GM23338 (cell line): ENCODE measurements around the gene AHNAK2. TPM values are rescaled to one million over a fixed set of nuclear protein-coding genes. Genes with fewer than 3 reads are reported as not detected.

Source experiments
- ATAC-seq: fragments of 200-7000 bp; cut with Tn5 transposase; 3 replicates; pipeline ENCODE4 v1.9.1; 2020
- DNase-seq: peaks from one replicate; pipeline ENCODE4 v3.0.0-alpha.2; 2015; ENCODE audit warnings: low spot score
- H2AFZ ChIP-seq: fragments of 200-600 bp; sonication (generic); 2 replicates; pipeline ENCODE4 v1.8.0; 2016; ENCODE audit warnings: antibody characterized with exemption, mild to moderate bottlenecking, moderate library complexity
- H3F3A ChIP-seq: fragments of 200-600 bp; sonication (generic); replicated peaks from 2 replicates; pipeline ENCODE4 v1.8.0; 2017; ENCODE audit warnings: antibody characterized with exemption, mixed run types, low read depth
- H3K27ac ChIP-seq: fragments of 200-600 bp; sonication (generic); 2 replicates; pipeline ENCODE4 v1.6.1; 2016; ENCODE audit warnings: low read depth
- H3K27me3 ChIP-seq: fragments of 200-600 bp; sonication (generic); 2 replicates; pipeline ENCODE4 v1.8.0; 2016; ENCODE audit warnings: mild to moderate bottlenecking, mixed run types, moderate library complexity; ENCODE audit not compliant: insufficient read depth
- H3K36me3 ChIP-seq: fragments of 200-600 bp; sonication (generic); 2 replicates; pipeline ENCODE4 v1.8.0; 2016; ENCODE audit warnings: mild to moderate bottlenecking; ENCODE audit not compliant: insufficient read depth
- H3K4me1 ChIP-seq: fragments of 200-600 bp; sonication (generic); 2 replicates; pipeline ENCODE4 v1.8.0; 2016; ENCODE audit warnings: mild to moderate bottlenecking, moderate library complexity; ENCODE audit not compliant: insufficient read depth
- H3K4me2 ChIP-seq: fragments of 200-600 bp; sonication (generic); 2 replicates; pipeline ENCODE4 v1.7.1; 2017; ENCODE audit warnings: mixed run types
- H3K4me3 ChIP-seq: fragments of 200-600 bp; sonication (generic); 2 replicates; pipeline ENCODE4 v1.6.1; 2016; ENCODE audit warnings: mixed run types
- H3K79me2 ChIP-seq: fragments of 200-600 bp; sonication (generic); replicated peaks from 2 replicates; pipeline ENCODE4 v1.8.0; 2017; ENCODE audit warnings: mild to moderate bottlenecking; ENCODE audit not compliant: insufficient read depth
- H3K9me2 ChIP-seq: fragments of 200-600 bp; sonication (generic); 2 replicates; pipeline ENCODE4 v1.8.0; 2017; ENCODE audit not compliant: insufficient read depth
- H4K20me1 ChIP-seq: fragments of 200-600 bp; sonication (generic); replicated peaks from 2 replicates; pipeline ENCODE4 v1.8.0; 2017; ENCODE audit warnings: mild to moderate bottlenecking; ENCODE audit not compliant: insufficient read depth
- H3K27ac Mint-ChIP-seq: 2 replicates; pipeline ENCODE4 v1.8.0; 2020; ENCODE audit warnings: inconsistent platforms, mild to moderate bottlenecking, moderate library complexity, mixed read lengths
- H3K27me3 Mint-ChIP-seq: 3 replicates; pipeline ENCODE4 v1.8.0; 2022; ENCODE audit warnings: low read depth, mild to moderate bottlenecking, moderate library complexity, mixed read lengths, inconsistent platforms; ENCODE audit not compliant: insufficient read depth, poor library complexity
- H3K36me3 Mint-ChIP-seq: 3 replicates; pipeline ENCODE4 v1.8.0; 2021; ENCODE audit warnings: low read depth, mild to moderate bottlenecking, inconsistent platforms, moderate library complexity, mixed read lengths
- H3K4me1 Mint-ChIP-seq: 3 replicates; pipeline ENCODE4 v1.8.0; 2020; ENCODE audit warnings: mild to moderate bottlenecking, inconsistent platforms, mixed read lengths
- H3K4me3 Mint-ChIP-seq: 3 replicates; pipeline ENCODE4 v1.8.0; 2021; ENCODE audit warnings: moderate library complexity, mild to moderate bottlenecking, inconsistent platforms, mixed read lengths
- H3K9me3 Mint-ChIP-seq: 3 replicates; pipeline ENCODE4 v1.8.0; 2020; ENCODE audit warnings: moderate library complexity, mild to moderate bottlenecking, inconsistent platforms, mixed read lengths
- ETS1 ChIP-seq: IDR thresholded peaks from 2 replicates; pipeline ENCODE4 v1.6.1; 2016; ENCODE audit warnings: antibody characterized with exemption
- EZH2 ChIP-seq: fragments of 200-600 bp; sonication (generic); IDR thresholded peaks from one replicate; pipeline ENCODE4 v1.8.0; 2017; ENCODE audit warnings: antibody characterized with exemption, mild to moderate bottlenecking, low read depth; ENCODE audit not compliant: unreplicated experiment
- EZH2phosphoT487 ChIP-seq: fragments of 200-600 bp; sonication (generic); IDR thresholded peaks from one replicate; pipeline ENCODE4 v1.8.1; 2018; ENCODE audit warnings: antibody characterized with exemption; ENCODE audit not compliant: unreplicated experiment
- JUNB ChIP-seq: IDR thresholded peaks from one replicate; pipeline ENCODE4 v1.6.1; 2016; ENCODE audit warnings: antibody characterized with exemption; ENCODE audit not compliant: unreplicated experiment
- NANOG ChIP-seq: IDR thresholded peaks from 2 replicates; pipeline ENCODE4 v1.6.1; 2016; ENCODE audit warnings: antibody characterized with exemption, borderline replicate concordance
- POLR2AphosphoS5 ChIP-seq: IDR thresholded peaks from 2 replicates; pipeline ENCODE4 v1.6.1; 2016; ENCODE audit warnings: antibody characterized with exemption, low read depth
- STAT1 ChIP-seq: IDR thresholded peaks from one replicate; pipeline ENCODE4 v1.6.1; 2016; ENCODE audit warnings: antibody characterized with exemption; ENCODE audit not compliant: unreplicated experiment
- ZNF114 ChIP-seq: fragments of 250-450 bp; sonication (Bioruptor Pico); IDR thresholded peaks from 2 replicates; pipeline ENCODE4 v1.5.0; 2020; ENCODE audit warnings: mild to moderate bottlenecking, moderate library complexity
- ZNF331 ChIP-seq: fragments of 250-450 bp; sonication (Bioruptor Pico); IDR thresholded peaks from 2 replicates; pipeline ENCODE4 v1.5.0; 2020; ENCODE audit warnings: low read depth, mild to moderate bottlenecking, moderate library complexity
- polyA plus RNA-seq: library from polyadenylated mRNA; unstranded; fragments of >200 nt; fragmentation: Nextera tagmentation; extraction: Ambion mirVana; gene quantifications from 2 replicates; pipeline ENCODE4 v1.2.1, GENCODE V29; 2016
- total RNA-seq: library from RNA; depleted of rRNA; stranded (reverse); fragments of >200 nt; shearing (Covaris generic); gene quantifications from 2 replicates; pipeline ENCODE4 v1.2.3, GENCODE V29; 2014
- TF ChIP-seq, protein P1 (sequence below), 2 experiments: fragments of 200-600 bp in 1 of 2; sonication (generic) in 1 of 2; conservative IDR thresholded peaks; 2 replicates each; pipeline versions ENCODE4 v1.5.1 to v1.6.1; 2016 to 2017; ENCODE audit warnings: antibody characterized with exemption in 2 of 2, low read depth in 2 of 2, mild to moderate bottlenecking in 2 of 2, moderate library complexity in 1 of 2

The AHNAK2 gene
- total and polyA plus RNA-seq, 2 experiments from 2014 or later: 1.1 to 2.6 TPM

- ATAC-seq: no peak
- H3K4me2 ChIP-seq: no peak overlapping the region
- no peaks in the 10 kb centered on the region for H3K4me1 ChIP-seq
- no peaks in the 10 kb centered on the region for H3K36me3 ChIP-seq
- Mint-ChIP-seq H3K27me3 (peaks cover 25% of the 10 kb centered on the region), H3K9me3 (peaks cover 19% of the 10 kb centered on the region; the same call in 2 of the 3 replicates), H3K36me3 (no peaks in the 10 kb centered on the region), H3K4me1 (no peaks in the 10 kb centered on the region), H3K27ac (no peak overlapping the region), H3K4me3 (no peak overlapping the region)
- H3K79me2 ChIP-seq: no peaks in the 10 kb centered on the region
- H4K20me1 ChIP-seq: no peaks in the 10 kb centered on the region
- H3K4me3 ChIP-seq: no peak overlapping the region
- no peak for DNase-seq
- no peaks in the 10 kb centered on the region for H3K9me2 ChIP-seq
- TF ChIP-seq JUNB (no peak), NANOG (no peak), EZH2phosphoT487 (no peak)
- no peak overlapping the region for H2AFZ ChIP-seq
- H3K27me3 ChIP-seq: peaks cover 14% of the 10 kb centered on the region; the same call in 1 of the 2 replicates
- H3F3A ChIP-seq: no peaks in the 10 kb centered on the region
- H3K27ac ChIP-seq: no peak overlapping the region
Measured at GRCh38 chr14:104942586-104942985, 35.6 kb downstream of the AHNAK2 start.

- H3K27me3 ChIP-seq: peaks cover 21% of the 10 kb centered on the region; the same call in 1 of the 2 replicates
- Mint-ChIP-seq H3K4me1 (no peaks in the 10 kb centered on the region), H3K27me3 (peaks cover 26% of the 10 kb centered on the region), H3K9me3 (peaks cover 10% of the 10 kb centered on the region; the same call in 1 of the 3 replicates), H3K36me3 (no peaks in the 10 kb centered on the region), H3K4me3 (no peak overlapping the region), H3K27ac (no peak overlapping the region)
- no peaks in the 10 kb centered on the region for H3K4me1 ChIP-seq
- H3K36me3 ChIP-seq: no peaks in the 10 kb centered on the region
- no peaks in the 10 kb centered on the region for H3K9me2 ChIP-seq
- no peaks in the 10 kb centered on the region for H4K20me1 ChIP-seq
- H2AFZ ChIP-seq: no peak overlapping the region
- H3K4me2 ChIP-seq: no peak overlapping the region
- H3K79me2 ChIP-seq: no peaks in the 10 kb centered on the region
- no peaks in the 10 kb centered on the region for H3F3A ChIP-seq
- TF ChIP-seq ETS1 (no peak), JUNB (no peak), STAT1 (no peak), ZNF331 (CRISPR knock-in tag) (no peak), ZNF114 (CRISPR knock-in tag) (no peak), POLR2AphosphoS5 (no peak), EZH2phosphoT487 (no peak), EZH2 (no peak)
- TF ChIP-seq, protein P1, sequence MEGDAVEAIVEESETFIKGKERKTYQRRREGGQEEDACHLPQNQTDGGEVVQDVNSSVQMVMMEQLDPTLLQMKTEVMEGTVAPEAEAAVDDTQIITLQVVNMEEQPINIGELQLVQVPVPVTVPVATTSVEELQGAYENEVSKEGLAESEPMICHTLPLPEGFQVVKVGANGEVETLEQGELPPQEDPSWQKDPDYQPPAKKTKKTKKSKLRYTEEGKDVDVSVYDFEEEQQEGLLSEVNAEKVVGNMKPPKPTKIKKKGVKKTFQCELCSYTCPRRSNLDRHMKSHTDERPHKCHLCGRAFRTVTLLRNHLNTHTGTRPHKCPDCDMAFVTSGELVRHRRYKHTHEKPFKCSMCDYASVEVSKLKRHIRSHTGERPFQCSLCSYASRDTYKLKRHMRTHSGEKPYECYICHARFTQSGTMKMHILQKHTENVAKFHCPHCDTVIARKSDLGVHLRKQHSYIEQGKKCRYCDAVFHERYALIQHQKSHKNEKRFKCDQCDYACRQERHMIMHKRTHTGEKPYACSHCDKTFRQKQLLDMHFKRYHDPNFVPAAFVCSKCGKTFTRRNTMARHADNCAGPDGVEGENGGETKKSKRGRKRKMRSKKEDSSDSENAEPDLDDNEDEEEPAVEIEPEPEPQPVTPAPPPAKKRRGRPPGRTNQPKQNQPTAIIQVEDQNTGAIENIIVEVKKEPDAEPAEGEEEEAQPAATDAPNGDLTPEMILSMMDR (conservative IDR thresholded peaks at IDR 0.05; ENCODE audit: low read depth in 2 of 2): no peak
- ATAC-seq (no peak), DNase-seq (no peak)
- no peak overlapping the region for H3K27ac ChIP-seq
- no peak overlapping the region for H3K4me3 ChIP-seq
Measured at GRCh38 chr14:104941508-104942365, 36.4 kb downstream of the AHNAK2 start.
